ENCODE measurements around the gene AGTR1. TPM values are rescaled to one million over a fixed set of nuclear protein-coding genes. Genes with fewer than 3 reads are reported as not detected.

Gene AGTR1
- total and polyA plus RNA-seq, 10 of the 15 experiments (the other 5 are each of a cell fraction or from before 2014, with no cell fraction given), result not detected

- Histone ChIP-seq H3K9ac (ENCODE audit: control insufficient read depth, insufficient read depth, low read length) (no peak overlapping the region), H2AFZ (ENCODE audit: control insufficient read depth, low read depth, low read length) (no peak overlapping the region), H4K20me1 (ENCODE audit: control insufficient read depth, insufficient read depth) (no peaks in the 10 kb centered on the region), H3K27ac (ENCODE audit: control insufficient read depth, insufficient read depth) (no peak overlapping the region), H3K4me1 (ENCODE audit: control insufficient read depth, insufficient read depth, low read length) (no peaks in the 10 kb centered on the region), H3K36me3 (ENCODE audit: control insufficient read depth in 2 of 2, insufficient read depth in 2 of 2, low read length in 1 of 2) (no peaks in the 10 kb centered on the region), H3K27me3 (replicated peaks in 1 of 2; ENCODE audit: control insufficient read depth in 2 of 2, insufficient read depth in 2 of 2, low read length in 1 of 2) (no peaks in the 10 kb centered on the region), H3K9me3 (replicated peaks; ENCODE audit: control insufficient read depth, insufficient read depth, low read length) (no peaks in the 10 kb centered on the region), H3K4me2 (ENCODE audit: control insufficient read depth, insufficient read depth) (no peak overlapping the region), H3K79me2 (ENCODE audit: control insufficient read depth, insufficient read depth, low read length) (no peaks in the 10 kb centered on the region), H3K4me3 (no peak overlapping the region)
- TF ChIP-seq SREBF1 (IDR thresholded peaks at IDR 0.05; ENCODE audit: low read length) (no peak), JUND (IDR thresholded peaks at IDR 0.05; ENCODE audit: low read depth, low read length) (no peak), NR2C2 (IDR thresholded peaks at IDR 0.05; ENCODE audit: borderline replicate concordance, control insufficient read depth, insufficient read length, low read depth) (no peak), CBFB (IDR thresholded peaks at IDR 0.05; ENCODE audit: low read depth) (no peak), PAX5 (IDR thresholded peaks at IDR 0.05; ENCODE audit: borderline replicate concordance, low read depth, low read length) (no peak), SIN3A (IDR thresholded peaks at IDR 0.05; ENCODE audit: low read depth, low read length) (no peak), MEF2B (IDR thresholded peaks at IDR 0.05; ENCODE audit: partially characterized antibody, poor library complexity, severe bottlenecking) (no peak), WRNIP1 (IDR thresholded peaks at IDR 0.05; ENCODE audit: borderline replicate concordance, low read depth, low read length) (no peak), BCL11A (IDR thresholded peaks at IDR 0.05; ENCODE audit: low read depth, low read length) (no peak), PAX8 (IDR thresholded peaks at IDR 0.05) (no peak), CREM (IDR thresholded peaks at IDR 0.05; ENCODE audit: low read depth) (no peak)
- ChIA-PET POLR2A (no interaction called here), SMC1A (ENCODE audit: uncharacterized antibody, unreplicated experiment) (interaction anchor here (0.7 to 1.7 kb wide), 2 partner anchors 9 to 421 kb away, joined by 3 to 5 read pairs; no protein-coding TSS in a partner anchor), RAD21 (ENCODE audit: unreplicated experiment) (no interaction called here), CTCF (interaction anchor here (1.0 to 1.1 kb wide), 2 partner anchors 9 to 12 kb away, joined by 4 read pairs; no protein-coding TSS in a partner anchor)
- 23% methylated on average over 3 of the region's 3 CpGs for WGBS (ENCODE audit: insufficient coverage, insufficient replicate concordance, low lambda C conversion rate, missing lambda C conversion rate)
- no peak for DNase-seq (ENCODE audit: low read depth, low spot score)
- no TSS peak for BruUV-seq (replicated peaks)
- no peak for ATAC-seq
- in situ Hi-C loops (cut with MboI), result no loop called here
- FAIRE-seq, result no peak
- intact Hi-C loops (cut with micrococcal nuclease; ENCODE audit: unreplicated experiment), result no loop called here
These were observed 38.4 kb downstream of the AGTR1 start for GRCh38 chr3:148736086-148736485.
